Measurements from ENCODE around the gene KCTD8.

KCTD8 gene

GRCh38 chr4:44448521-44449461 is at the start of gene KCTD8:
KCTD8 (minus strand) TSS chr4:44448809.
- Histone ChIP-seq H3K36me3 (ENCODE audit: control insufficient read depth, insufficient read depth, low read length) (no peaks in the 10 kb centered on the region), H3K4me3 (ENCODE audit: low read depth, low read length) (peak within 1 kb of the TSS; percentile 66), H3K9me3 (ENCODE audit: control insufficient read depth, insufficient read depth, low read depth, low read length) (no peaks in the 10 kb centered on the region), H3K27me3 (ENCODE audit: control insufficient read depth, insufficient read depth, low read length) (peaks cover 66% of the 10 kb centered on the region), H3K4me1 (ENCODE audit: control insufficient read depth, insufficient read depth, low read length) (peaks cover 5% of the 10 kb centered on the region; the same call in 1 of the 2 replicates), H3K9ac (ENCODE audit: low read length) (peak within 1 kb of the TSS; percentile 40), H3K27ac (ENCODE audit: low read depth, low read length) (no peak within 1 kb of the TSS)

- H3K4me1 ChIP-seq (ENCODE audit: control insufficient read depth, insufficient read depth, low read length), result no peaks in the 10 kb centered on the region
- no peaks in the 10 kb centered on the region for H3K36me3 ChIP-seq (ENCODE audit: control insufficient read depth, insufficient read depth, low read length)
- no peak overlapping the region for H3K4me3 ChIP-seq (ENCODE audit: low read depth, low read length)
- no peaks in the 10 kb centered on the region for H3K27me3 ChIP-seq (ENCODE audit: control insufficient read depth, insufficient read depth, low read length)
- no peak overlapping the region for H3K27ac ChIP-seq (ENCODE audit: low read depth, low read length)
- no peak overlapping the region for H3K9ac ChIP-seq (ENCODE audit: low read length)
- H3K9me3 ChIP-seq (ENCODE audit: control insufficient read depth, insufficient read depth, low read depth, low read length), result no peaks in the 10 kb centered on the region
Measured at GRCh38 chr4:44494810-44495701, 46.4 kb upstream of the KCTD8 start.

GRCh38 chr4:44493924-44494323 is 45.3 kb upstream of the KCTD8 start:
- H3K27ac ChIP-seq (ENCODE audit: low read depth, low read length), result no peak overlapping the region
- no peaks in the 10 kb centered on the region for H3K27me3 ChIP-seq (ENCODE audit: control insufficient read depth, insufficient read depth, low read length)
- no peaks in the 10 kb centered on the region for H3K36me3 ChIP-seq (ENCODE audit: control insufficient read depth, insufficient read depth, low read length)
- no peaks in the 10 kb centered on the region for H3K9me3 ChIP-seq (ENCODE audit: control insufficient read depth, insufficient read depth, low read depth, low read length)
- no peak overlapping the region for H3K9ac ChIP-seq (ENCODE audit: low read length)
- H3K4me1 ChIP-seq (ENCODE audit: control insufficient read depth, insufficient read depth, low read length), result no peaks in the 10 kb centered on the region
- H3K4me3 ChIP-seq (ENCODE audit: low read depth, low read length), result no peak overlapping the region

- no peak overlapping the region for H3K9ac ChIP-seq (ENCODE audit: low read length)
- no peak overlapping the region for H3K27ac ChIP-seq (ENCODE audit: low read depth, low read length)
- no peaks in the 10 kb centered on the region for H3K4me1 ChIP-seq (ENCODE audit: control insufficient read depth, insufficient read depth, low read length)
- H3K4me3 ChIP-seq (ENCODE audit: low read depth, low read length), result no peak overlapping the region
- H3K9me3 ChIP-seq (ENCODE audit: control insufficient read depth, insufficient read depth, low read depth, low read length), result peaks cover 11% of the 10 kb centered on the region; the same call in 1 of the 2 replicates
- no peaks in the 10 kb centered on the region for H3K36me3 ChIP-seq (ENCODE audit: control insufficient read depth, insufficient read depth, low read length)
- no peaks in the 10 kb centered on the region for H3K27me3 ChIP-seq (ENCODE audit: control insufficient read depth, insufficient read depth, low read length)
Measured at GRCh38 chr4:44487341-44487740, 38.7 kb upstream of the KCTD8 start.

- Histone ChIP-seq H3K9me3 (ENCODE audit: control insufficient read depth, insufficient read depth, low read depth, low read length) (no peaks in the 10 kb centered on the region), H3K27ac (ENCODE audit: low read depth, low read length) (no peak overlapping the region), H3K27me3 (ENCODE audit: control insufficient read depth, insufficient read depth, low read length) (no peaks in the 10 kb centered on the region), H3K4me3 (ENCODE audit: low read depth, low read length) (no peak overlapping the region), H3K9ac (ENCODE audit: low read length) (no peak overlapping the region), H3K36me3 (ENCODE audit: control insufficient read depth, insufficient read depth, low read length) (no peaks in the 10 kb centered on the region), H3K4me1 (ENCODE audit: control insufficient read depth, insufficient read depth, low read length) (no peaks in the 10 kb centered on the region)
Measured at GRCh38 chr4:44479731-44480130, 31.1 kb upstream of the KCTD8 start.

- H3K4me1 ChIP-seq (ENCODE audit: control insufficient read depth, insufficient read depth, low read length), result no peaks in the 10 kb centered on the region
- H3K9me3 ChIP-seq (ENCODE audit: control insufficient read depth, insufficient read depth, low read depth, low read length), result no peaks in the 10 kb centered on the region
- no peak overlapping the region for H3K9ac ChIP-seq (ENCODE audit: low read length)
- H3K27ac ChIP-seq (ENCODE audit: low read depth, low read length), result no peak overlapping the region
- no peaks in the 10 kb centered on the region for H3K27me3 ChIP-seq (ENCODE audit: control insufficient read depth, insufficient read depth, low read length)
- H3K4me3 ChIP-seq (ENCODE audit: low read depth, low read length), result no peak overlapping the region
- no peaks in the 10 kb centered on the region for H3K36me3 ChIP-seq (ENCODE audit: control insufficient read depth, insufficient read depth, low read length)
Measured at GRCh38 chr4:44462259-44462658, 13.7 kb upstream of the KCTD8 start.

- Histone ChIP-seq H3K36me3 (ENCODE audit: control insufficient read depth, insufficient read depth, low read length) (no peaks in the 10 kb centered on the region), H3K9ac (ENCODE audit: low read length) (peak overlapping the region; percentile 40), H3K4me3 (ENCODE audit: low read depth, low read length) (peak overlapping the region; percentile 66), H3K4me1 (ENCODE audit: control insufficient read depth, insufficient read depth, low read length) (peaks cover 5% of the 10 kb centered on the region; the same call in 1 of the 2 replicates), H3K27me3 (ENCODE audit: control insufficient read depth, insufficient read depth, low read length) (peaks cover 66% of the 10 kb centered on the region), H3K9me3 (ENCODE audit: control insufficient read depth, insufficient read depth, low read depth, low read length) (no peaks in the 10 kb centered on the region), H3K27ac (ENCODE audit: low read depth, low read length) (no peak overlapping the region)
Measured at GRCh38 chr4:44447563-44448504, 775 bp downstream of the KCTD8 start.

GRCh38 chr4:44446801-44447562 is 1.6 kb downstream of the KCTD8 start:
- peaks cover 5% of the 10 kb centered on the region; the same call in 1 of the 2 replicates for H3K4me1 ChIP-seq (ENCODE audit: control insufficient read depth, insufficient read depth, low read length)
- H3K36me3 ChIP-seq (ENCODE audit: control insufficient read depth, insufficient read depth, low read length), result no peaks in the 10 kb centered on the region
- H3K4me3 ChIP-seq (ENCODE audit: low read depth, low read length), result peak overlapping the region; percentile 66
- H3K27ac ChIP-seq (ENCODE audit: low read depth, low read length), result no peak overlapping the region
- no peaks in the 10 kb centered on the region for H3K9me3 ChIP-seq (ENCODE audit: control insufficient read depth, insufficient read depth, low read depth, low read length)
- no peak overlapping the region for H3K9ac ChIP-seq (ENCODE audit: low read length)
- H3K27me3 ChIP-seq (ENCODE audit: control insufficient read depth, insufficient read depth, low read length), result peaks cover 66% of the 10 kb centered on the region

GRCh38 chr4:44446191-44446590 is 2.4 kb downstream of the KCTD8 start:
- H3K4me1 ChIP-seq (ENCODE audit: control insufficient read depth, insufficient read depth, low read length), result peaks cover 5% of the 10 kb centered on the region; the same call in 1 of the 2 replicates
- H3K9ac ChIP-seq (ENCODE audit: low read length), result no peak overlapping the region
- peaks cover 62% of the 10 kb centered on the region for H3K27me3 ChIP-seq (ENCODE audit: control insufficient read depth, insufficient read depth, low read length)
- H3K9me3 ChIP-seq (ENCODE audit: control insufficient read depth, insufficient read depth, low read depth, low read length), result no peaks in the 10 kb centered on the region
- peak overlapping the region; percentile 66 for H3K4me3 ChIP-seq (ENCODE audit: low read depth, low read length)
- no peak overlapping the region for H3K27ac ChIP-seq (ENCODE audit: low read depth, low read length)
- no peaks in the 10 kb centered on the region for H3K36me3 ChIP-seq (ENCODE audit: control insufficient read depth, insufficient read depth, low read length)

- Histone ChIP-seq H3K4me3 (ENCODE audit: low read depth, low read length) (no peak overlapping the region), H3K27me3 (ENCODE audit: control insufficient read depth, insufficient read depth, low read length) (no peaks in the 10 kb centered on the region), H3K9ac (ENCODE audit: low read length) (no peak overlapping the region), H3K36me3 (ENCODE audit: control insufficient read depth, insufficient read depth, low read length) (no peaks in the 10 kb centered on the region), H3K9me3 (ENCODE audit: control insufficient read depth, insufficient read depth, low read depth, low read length) (no peaks in the 10 kb centered on the region), H3K27ac (ENCODE audit: low read depth, low read length) (no peak overlapping the region), H3K4me1 (ENCODE audit: control insufficient read depth, insufficient read depth, low read length) (no peaks in the 10 kb centered on the region)
Measured at GRCh38 chr4:44438687-44439086, 9.9 kb downstream of the KCTD8 start.
